Liver (tissue), 3 donors: ENCODE results near the gene CD8B2.

ENCODE experiments used
- ATF3 ChIP-seq: IDR thresholded peaks from 2 replicates; pipeline ENCODE4 v1.6.1; 2016; ENCODE audit warnings: antibody characterized with exemption
- CTCF ChIP-seq: fragments of 150-350 bp; IDR thresholded peaks from 2 replicates; pipeline ENCODE4 v1.5.1; 2017; ENCODE audit warnings: improper control_type of control experiment, low read depth, low read length; ENCODE audit not compliant: missing input control
- FOXA1 ChIP-seq: IDR thresholded peaks from 2 replicates; pipeline ENCODE4 v1.6.1; 2016; ENCODE audit warnings: antibody characterized with exemption
- HNF4G ChIP-seq: IDR thresholded peaks from 2 replicates; pipeline ENCODE4 v1.6.1; 2016; ENCODE audit warnings: antibody characterized with exemption
- JUND ChIP-seq, 2 donors: IDR thresholded peaks; 2 replicates each; pipeline ENCODE4 v1.6.1; 2016; ENCODE audit warnings: antibody characterized with exemption in 2 of 2
- MAX ChIP-seq: IDR thresholded peaks from 2 replicates; pipeline ENCODE4 v1.6.1; 2016; ENCODE audit warnings: antibody characterized with exemption
- RAD21 ChIP-seq, 2 donors: IDR thresholded peaks; 2 replicates each; pipeline ENCODE4 v1.6.1; 2016; ENCODE audit warnings: antibody characterized with exemption in 2 of 2, mild to moderate bottlenecking in 2 of 2
- RXRA ChIP-seq, 2 donors: IDR thresholded peaks; 2 replicates each; pipeline ENCODE4 v1.6.1; 2017 to 2018; ENCODE audit warnings: antibody characterized with exemption in 2 of 2, mild to moderate bottlenecking in 1 of 2
- SP1 ChIP-seq: IDR thresholded peaks from 2 replicates; pipeline ENCODE4 v1.6.1; 2018; ENCODE audit warnings: antibody characterized with exemption, mild to moderate bottlenecking
- YY1 ChIP-seq: IDR thresholded peaks from 2 replicates; pipeline ENCODE4 v1.6.1; 2016; ENCODE audit warnings: antibody characterized with exemption, mild to moderate bottlenecking
- ZBTB33 ChIP-seq: IDR thresholded peaks from 2 replicates; pipeline ENCODE4 v1.6.1; 2016; ENCODE audit warnings: antibody characterized with exemption
- TF ChIP-seq, protein P1 (sequence below): IDR thresholded peaks from 2 replicates; pipeline ENCODE4 v1.6.1; 2016; ENCODE audit warnings: antibody characterized with exemption, mild to moderate bottlenecking
- donor health status: healthy.
- donor health status: healthy.

DNA sequence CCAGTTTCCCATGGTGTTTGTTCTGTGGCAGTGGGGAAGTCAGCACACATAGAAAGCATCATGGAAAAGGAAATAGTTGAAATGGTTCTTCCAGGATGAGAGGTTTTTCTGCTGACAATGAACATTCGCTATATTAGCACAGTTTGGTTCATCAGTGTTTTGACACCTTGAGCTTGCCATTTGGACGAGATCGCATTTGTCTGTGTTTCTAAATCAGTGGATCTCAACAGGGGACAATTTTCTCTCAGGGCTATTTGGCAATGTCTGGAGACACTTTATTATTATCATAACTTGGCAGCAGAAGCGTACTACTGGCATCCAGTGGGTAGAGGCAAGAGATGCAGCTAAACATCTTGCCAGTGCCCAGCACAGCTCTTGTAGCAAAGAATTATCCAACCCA lies 74.6 kb downstream of the CD8B2 start:
- TF ChIP-seq CTCF (no peak), RXRA (IDR thresholded peaks at IDR 0.05) (no peak), YY1 (no peak), RAD21 (IDR thresholded peaks at IDR 0.05) (no peak), HNF4G (no peak), ATF3 (no peak), SP1 (no peak), ZBTB33 (no peak), MAX (no peak), JUND (IDR thresholded peaks at IDR 0.05) (no peak), FOXA1 (no peak)
- TF ChIP-seq, protein P1, sequence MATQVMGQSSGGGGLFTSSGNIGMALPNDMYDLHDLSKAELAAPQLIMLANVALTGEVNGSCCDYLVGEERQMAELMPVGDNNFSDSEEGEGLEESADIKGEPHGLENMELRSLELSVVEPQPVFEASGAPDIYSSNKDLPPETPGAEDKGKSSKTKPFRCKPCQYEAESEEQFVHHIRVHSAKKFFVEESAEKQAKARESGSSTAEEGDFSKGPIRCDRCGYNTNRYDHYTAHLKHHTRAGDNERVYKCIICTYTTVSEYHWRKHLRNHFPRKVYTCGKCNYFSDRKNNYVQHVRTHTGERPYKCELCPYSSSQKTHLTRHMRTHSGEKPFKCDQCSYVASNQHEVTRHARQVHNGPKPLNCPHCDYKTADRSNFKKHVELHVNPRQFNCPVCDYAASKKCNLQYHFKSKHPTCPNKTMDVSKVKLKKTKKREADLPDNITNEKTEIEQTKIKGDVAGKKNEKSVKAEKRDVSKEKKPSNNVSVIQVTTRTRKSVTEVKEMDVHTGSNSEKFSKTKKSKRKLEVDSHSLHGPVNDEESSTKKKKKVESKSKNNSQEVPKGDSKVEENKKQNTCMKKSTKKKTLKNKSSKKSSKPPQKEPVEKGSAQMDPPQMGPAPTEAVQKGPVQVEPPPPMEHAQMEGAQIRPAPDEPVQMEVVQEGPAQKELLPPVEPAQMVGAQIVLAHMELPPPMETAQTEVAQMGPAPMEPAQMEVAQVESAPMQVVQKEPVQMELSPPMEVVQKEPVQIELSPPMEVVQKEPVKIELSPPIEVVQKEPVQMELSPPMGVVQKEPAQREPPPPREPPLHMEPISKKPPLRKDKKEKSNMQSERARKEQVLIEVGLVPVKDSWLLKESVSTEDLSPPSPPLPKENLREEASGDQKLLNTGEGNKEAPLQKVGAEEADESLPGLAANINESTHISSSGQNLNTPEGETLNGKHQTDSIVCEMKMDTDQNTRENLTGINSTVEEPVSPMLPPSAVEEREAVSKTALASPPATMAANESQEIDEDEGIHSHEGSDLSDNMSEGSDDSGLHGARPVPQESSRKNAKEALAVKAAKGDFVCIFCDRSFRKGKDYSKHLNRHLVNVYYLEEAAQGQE: no peak
